IMR-90 (cell line): Measurements from ENCODE around the gene TAOK1. TPM values are rescaled to one million over a fixed set of nuclear protein-coding genes. Genes with fewer than 3 reads are reported as not detected.

Experiments
- ATAC-seq: fragments of 200-7000 bp; cut with Tn5 transposase; 2 replicates; pipeline ENCODE4 v1.9.1; 2020; ENCODE audit warnings: low read depth, mild to moderate bottlenecking, moderate library complexity
- BruUV-seq: library from RNA; stranded (reverse); fragments of 400-500 nt; replicated peaks from 2 replicates; lab custom pipeline; 2021; lab: Mats Ljungman, UMichigan
- CTCF ChIA-PET: fragments of 300-600 bp; formaldehyde crosslinking; extraction: SDS; loops from one replicate; lab custom pipeline; 2021; ENCODE audit warnings: antibody characterized with exemption; lab: Yijun Ruan, JAX
- POLR2A ChIA-PET: fragments of 300-600 bp; sonication (Branson Sonifier 250); formaldehyde crosslinking; loops from one replicate; lab custom pipeline; 2022; ENCODE audit warnings: antibody characterized with exemption; ENCODE audit not compliant: unreplicated experiment; lab: Charles Lee
- DNase-seq: peaks from one replicate; pipeline ENCODE4 v3.0.0; 2013
- H2AFZ ChIP-seq: replicated peaks from 2 replicates; pipeline ENCODE3; 2013; ENCODE audit warnings: low read length, mild to moderate bottlenecking; ENCODE audit not compliant: poor library complexity
- H2AK5ac ChIP-seq: 2 replicates; pipeline ENCODE4 v1.6.1; 2013; ENCODE audit warnings: low read depth, low read length, inconsistent platforms
- H2AK9ac ChIP-seq: replicated peaks from 2 replicates; pipeline ENCODE3; 2013; ENCODE audit warnings: mild to moderate bottlenecking, low read depth, low read length, moderate library complexity; ENCODE audit not compliant: poor library complexity
- H2BK120ac ChIP-seq: 2 replicates; pipeline ENCODE4 v1.6.1; 2013; ENCODE audit warnings: low read depth, low read length, inconsistent platforms
- H2BK15ac ChIP-seq: 3 replicates; pipeline ENCODE4 v1.6.1; 2013; ENCODE audit warnings: low read depth, low read length, inconsistent platforms
- H2BK20ac ChIP-seq: 2 replicates; pipeline ENCODE4 v1.6.1; 2013; ENCODE audit warnings: low read depth, mild to moderate bottlenecking, inconsistent platforms, low read length, moderate library complexity
- H2BK5ac ChIP-seq: 2 replicates; pipeline ENCODE4 v1.6.1; 2013; ENCODE audit warnings: mild to moderate bottlenecking, low read depth, low read length, inconsistent platforms; ENCODE audit not compliant: poor library complexity, severe bottlenecking
- H3K14ac ChIP-seq: replicated peaks from 2 replicates; pipeline ENCODE4 v1.6.1; 2013; ENCODE audit warnings: low read depth, low read length, inconsistent platforms
- H3K18ac ChIP-seq: 2 replicates; pipeline ENCODE4 v1.6.1; 2013; ENCODE audit warnings: low read depth, low read length, control low read depth
- H3K23ac ChIP-seq: 2 replicates; pipeline ENCODE4 v1.6.1; 2013; ENCODE audit warnings: low read depth, low read length, inconsistent platforms
- H3K27ac ChIP-seq: 2 replicates; pipeline ENCODE4 v1.5.1; 2013; ENCODE audit warnings: mild to moderate bottlenecking, control low read depth, low read length; ENCODE audit not compliant: insufficient read depth
- H3K27me3 ChIP-seq: 2 replicates; pipeline ENCODE4 v1.6.1; 2013; ENCODE audit warnings: low read length; ENCODE audit not compliant: control insufficient read depth, insufficient read depth
- H3K36me3 ChIP-seq: 2 replicates; pipeline ENCODE4 v1.6.1; 2013; ENCODE audit warnings: low read length, mixed read lengths; ENCODE audit not compliant: control insufficient read depth, insufficient read depth
- H3K4ac ChIP-seq: 2 replicates; pipeline ENCODE4 v1.6.1; 2013; ENCODE audit warnings: low read depth, low read length, inconsistent platforms
- H3K4me1 ChIP-seq: 2 replicates; pipeline ENCODE4 v1.6.1; 2013; ENCODE audit warnings: low read length, mixed read lengths; ENCODE audit not compliant: control insufficient read depth, insufficient read depth
- H3K4me2 ChIP-seq: 2 replicates; pipeline ENCODE4 v1.6.1; 2013; ENCODE audit warnings: low read depth, mild to moderate bottlenecking, control low read depth, low read length, moderate library complexity
- H3K4me3 ChIP-seq: 2 replicates; pipeline ENCODE4 v1.5.1; 2013; ENCODE audit warnings: low read depth, mild to moderate bottlenecking, control low read depth, low read length, moderate library complexity; ENCODE audit not compliant: insufficient read depth
- H3K56ac ChIP-seq: 2 replicates; pipeline ENCODE4 v1.6.1; 2013; ENCODE audit warnings: low read length, inconsistent platforms; ENCODE audit not compliant: insufficient read depth; ENCODE audit errors: extremely low read depth
- H3K79me1 ChIP-seq, 2 experiments: 2 replicates each; pipeline ENCODE4 v1.6.1; 2013; ENCODE audit warnings: low read length in 2 of 2, inconsistent platforms in 1 of 2, low read depth in 1 of 2
- H3K9ac ChIP-seq: 2 replicates; pipeline ENCODE4 v1.6.1; 2013; ENCODE audit warnings: low read depth, low read length, control low read depth
- H3K9me1 ChIP-seq: 2 replicates; pipeline ENCODE4 v1.6.1; 2013; ENCODE audit warnings: low read length, inconsistent platforms; ENCODE audit not compliant: insufficient read depth
- H3K9me3 ChIP-seq: 2 replicates; pipeline ENCODE4 v1.6.1; 2013; ENCODE audit warnings: low read length; ENCODE audit not compliant: control insufficient read depth, insufficient read depth
- H4K20me1 ChIP-seq: 2 replicates; pipeline ENCODE4 v1.6.1; 2013; ENCODE audit warnings: low read length, inconsistent platforms; ENCODE audit not compliant: insufficient read depth
- H4K5ac ChIP-seq: 2 replicates; pipeline ENCODE4 v1.6.1; 2013; ENCODE audit warnings: mild to moderate bottlenecking, low read depth, low read length, control low read depth
- H4K8ac ChIP-seq, 2 experiments: 2 replicates each; pipeline ENCODE4 v1.6.1; 2013; ENCODE audit warnings: low read depth in 2 of 2, low read length in 2 of 2, control low read depth in 1 of 2, inconsistent platforms in 1 of 2
- H4K91ac ChIP-seq: 2 replicates; pipeline ENCODE4 v1.6.1; 2013; ENCODE audit warnings: low read depth, low read length, inconsistent platforms; ENCODE audit not compliant: insufficient read depth
- BHLHE40 ChIP-seq: fragments of 150-350 bp; IDR thresholded peaks from 2 replicates; pipeline ENCODE4 v1.6.1; 2016; ENCODE audit warnings: mild to moderate bottlenecking, low read depth, low read length
- CEBPB ChIP-seq: IDR thresholded peaks from 2 replicates; pipeline ENCODE4 v1.6.1; 2012; ENCODE audit warnings: low read depth, low read length, improper control_type of control experiment
- ELK1 ChIP-seq: fragments of 150-350 bp; IDR thresholded peaks from 2 replicates; pipeline ENCODE4 v1.6.1; 2016; ENCODE audit warnings: low read depth, mild to moderate bottlenecking, low read length, moderate library complexity, borderline replicate concordance
- MAFK ChIP-seq: IDR thresholded peaks from 2 replicates; pipeline ENCODE4 v1.6.1; 2012; ENCODE audit warnings: low read depth, low read length, improper control_type of control experiment
- MAZ ChIP-seq: IDR thresholded peaks from 2 replicates; pipeline ENCODE4 v1.6.1; 2012; ENCODE audit warnings: low read depth, mild to moderate bottlenecking, low read length, improper control_type of control experiment, moderate library complexity, borderline replicate concordance
- MXI1 ChIP-seq: IDR thresholded peaks from 2 replicates; pipeline ENCODE4 v1.6.1; 2012; ENCODE audit warnings: low read depth, mild to moderate bottlenecking, low read length, moderate library complexity, borderline replicate concordance
- NFE2L2 ChIP-seq: fragments of 150-350 bp; IDR thresholded peaks from 2 replicates; pipeline ENCODE4 v1.6.1; 2016; ENCODE audit warnings: low read depth, mild to moderate bottlenecking, low read length
- POLR2A ChIP-seq: IDR thresholded peaks from 2 replicates; pipeline ENCODE4 v1.6.1; 2012; ENCODE audit warnings: mild to moderate bottlenecking, low read depth, low read length
- RAD21 ChIP-seq: IDR thresholded peaks from 2 replicates; pipeline ENCODE4 v1.6.1; 2012; ENCODE audit warnings: low read length, improper control_type of control experiment
- RCOR1 ChIP-seq: IDR thresholded peaks from 2 replicates; pipeline ENCODE4 v1.6.1; 2012; ENCODE audit warnings: mild to moderate bottlenecking, low read length, improper control_type of control experiment; ENCODE audit not compliant: insufficient replicate concordance
- RFX5 ChIP-seq: IDR thresholded peaks from 2 replicates; pipeline ENCODE4 v1.8.0; 2012; ENCODE audit warnings: low read depth, mild to moderate bottlenecking, low read length, moderate library complexity
- SMC3 ChIP-seq: fragments of 150-350 bp; IDR thresholded peaks from 2 replicates; pipeline ENCODE4 v1.6.1; 2016; ENCODE audit warnings: low read depth, mild to moderate bottlenecking, antibody characterized with exemption, low read length, moderate library complexity
- USF2 ChIP-seq: fragments of 150-350 bp; IDR thresholded peaks from 2 replicates; pipeline ENCODE4 v1.6.1; 2017; ENCODE audit warnings: mild to moderate bottlenecking, antibody characterized with exemption, low read length, low read depth
- WGBS, 2 experiments: methylation state at CpG; one replicate each; pipeline versions ENCODE4 v1.1.5 to v1.1.7; 2013; ENCODE audit warnings: missing lambda C conversion rate in 2 of 2; ENCODE audit not compliant: insufficient read length in 1 of 2; ENCODE audit errors: extremely low coverage in 2 of 2; 5-methylcytosine and 5-hydroxymethylcytosine counted together
- dilution Hi-C: fragments of 300-500 bp; cut with HindIII; formaldehyde crosslinking; loops from one replicate; pipeline ENCODE4 v1.14.3; 2018; ENCODE audit warnings: low sequenced_read_pairs; ENCODE audit not compliant: unreplicated experiment
- in situ Hi-C: fragments of 300-500 bp; cut with MboI; formaldehyde crosslinking; loops from 3 replicates; pipeline ENCODE4 v1.14.3; 2019; ENCODE audit warnings: low sequenced_read_pairs, inconsistent platforms, mixed read lengths
- intact Hi-C: fragments of 100-400 bp; cut with micrococcal nuclease; formaldehyde crosslinking; loops from 2 replicates; pipeline ENCODE4 v1.10.0; 2022
- polyA plus RNA-seq, 3 experiments: library from polyadenylated mRNA; depleted of rRNA; stranded (reverse); fragments of >200 nt; gene quantifications; 2 replicates each; pipeline ENCODE4 v1.2.3, GENCODE V29; 2012; ENCODE audit warnings: low replicate concordance in 1 of 3
- total RNA-seq: library from RNA; depleted of rRNA; stranded (reverse); fragments of >200 nt; gene quantifications from 2 replicates; pipeline ENCODE4 v1.2.3, GENCODE V29; 2012

TAOK1 gene
- total and polyA plus RNA-seq, 2 of the 4 experiments (the other 2 are of a cell fraction), result 9.8 to 91.8 TPM

DNA sequence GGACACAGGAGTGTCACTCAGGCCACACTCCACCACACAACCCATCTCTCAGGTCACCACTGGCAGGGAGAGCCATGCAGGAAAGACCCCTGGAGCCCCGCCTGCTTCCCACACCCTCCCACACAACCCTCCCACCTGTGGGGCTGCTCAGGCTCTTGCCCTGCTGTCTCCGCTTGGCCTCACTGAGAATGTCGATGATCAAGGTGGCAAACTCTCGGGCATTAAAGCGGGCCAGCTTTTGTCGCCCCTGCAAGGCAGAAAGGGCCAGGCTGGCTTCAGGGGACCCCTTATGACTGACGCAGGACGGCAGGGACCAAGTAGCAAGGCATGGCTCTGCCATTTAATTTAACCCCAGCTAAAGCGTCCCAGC, 186.8 kb downstream of the TAOK1 start:
- H3K9ac ChIP-seq, result no peak overlapping the region
- peaks cover 8% of the 10 kb centered on the region; the same call in 1 of the 2 replicates for H3K4me1 ChIP-seq
- no peak overlapping the region for H3K56ac ChIP-seq
- H3K4me2 ChIP-seq, result no peak overlapping the region
- no peak overlapping the region for H3K4ac ChIP-seq
- H3K9me3 ChIP-seq, result no peaks in the 10 kb centered on the region
- no peak overlapping the region for H4K8ac ChIP-seq
- peaks cover 0 to 36% of the 10 kb centered on the region in 2 experiments; a peak in 3 of 4 replicates for H3K79me1 ChIP-seq
- peaks cover 67% of the 10 kb centered on the region for H3K36me3 ChIP-seq
- peaks cover 7% of the 10 kb centered on the region for H4K20me1 ChIP-seq
- POLR2A ChIA-PET, result no interaction called here
- no peak overlapping the region for H2BK120ac ChIP-seq
- no peak overlapping the region for H4K5ac ChIP-seq
- H2AK5ac ChIP-seq, result no peak overlapping the region
- no peak overlapping the region for H2BK20ac ChIP-seq
- H3K27me3 ChIP-seq, result no peaks in the 10 kb centered on the region
- intact Hi-C loops, result no loop called here
- BruUV-seq, result no TSS peak
- no peak overlapping the region for H4K91ac ChIP-seq
- no peak overlapping the region for H3K4me3 ChIP-seq
- no peak overlapping the region for H3K14ac ChIP-seq
- H3K23ac ChIP-seq, result no peak overlapping the region
- CTCF ChIA-PET, result interaction anchor here (1.5 kb wide), 1 partner anchor 207 kb away, joined by 3 read pairs; no protein-coding TSS in a partner anchor
- TF ChIP-seq MXI1 (no peak), POLR2A (no peak), RFX5 (no peak), CEBPB (no peak), MAZ (no peak), NFE2L2 (no peak), RAD21 (no peak), ELK1 (no peak), SMC3 (no peak), BHLHE40 (no peak), USF2 (no peak), RCOR1 (no peak), MAFK (no peak)
- no peak overlapping the region for H2AK9ac ChIP-seq
- H2AFZ ChIP-seq, result no peak overlapping the region
- WGBS, 2 experiments, result 100% methylated on average over 7 of the region's 9 CpGs; no CpG with 5 or more reads in 1 of the 2 experiments
- no peak overlapping the region for H2BK15ac ChIP-seq
- no peak overlapping the region for H3K18ac ChIP-seq
- ATAC-seq (no peak), DNase-seq (no peak)
- in situ Hi-C loops, result no loop called here
- no peaks in the 10 kb centered on the region; the same call in 1 of the 2 replicates for H3K9me1 ChIP-seq
- H3K27ac ChIP-seq, result no peak overlapping the region
- dilution Hi-C loops, result no loop called here
- H2BK5ac ChIP-seq, result no peak overlapping the region
